DND-41 (cell line): ENCODE measurements around the gene ADARB2.

ENCODE experiments used
- ATAC-seq: fragments of 200-7000 bp; cut with Tn5 transposase; 3 replicates; pipeline ENCODE4 v1.9.1; 2021; ENCODE audit warnings: low read depth; ENCODE audit not compliant: insufficient read depth
- DNase-seq: peaks from one replicate; pipeline ENCODE4 v3.0.0-alpha.2; 2020
- H2AFZ ChIP-seq: 2 replicates; pipeline ENCODE4 v1.6.0; 2012; ENCODE audit warnings: low read depth, low read length
- H3K27ac ChIP-seq: 2 replicates; pipeline ENCODE4 v1.5.1; 2012; ENCODE audit warnings: low read length, inconsistent platforms
- H3K27me3 ChIP-seq: fragments of 200-600 bp; sonication (generic); 2 replicates; pipeline ENCODE4 v1.6.0; 2012; ENCODE audit warnings: low read length, mild to moderate bottlenecking, inconsistent platforms; ENCODE audit not compliant: insufficient read depth, poor library complexity
- H3K36me3 ChIP-seq: 2 replicates; pipeline ENCODE4 v1.5.1; 2012; ENCODE audit warnings: low read length, inconsistent platforms; ENCODE audit not compliant: insufficient read depth
- H3K4me1 ChIP-seq: 2 replicates; pipeline ENCODE4 v1.5.1; 2012; ENCODE audit warnings: mild to moderate bottlenecking, low read length; ENCODE audit not compliant: insufficient read depth
- H3K4me2 ChIP-seq: 2 replicates; pipeline ENCODE4 v1.6.0; 2012; ENCODE audit warnings: mild to moderate bottlenecking, moderate library complexity, low read length, inconsistent platforms; ENCODE audit not compliant: insufficient read depth
- H3K4me3 ChIP-seq, 2 experiments: fragments of 200-600 bp in 1 of 2; shearing (Covaris generic) in 1 of 2; 2 replicates each; pipeline ENCODE4 v1.5.1; 2012 to 2016; ENCODE audit warnings: inconsistent platforms in 2 of 2, low read length in 2 of 2, mild to moderate bottlenecking in 2 of 2, low read depth in 1 of 2, moderate library complexity in 1 of 2
- H3K79me2 ChIP-seq: 2 replicates; pipeline ENCODE4 v1.6.0; 2012; ENCODE audit warnings: low read length, inconsistent platforms; ENCODE audit not compliant: insufficient read depth
- H3K9ac ChIP-seq: 2 replicates; pipeline ENCODE4 v1.6.0; 2012; ENCODE audit warnings: low read depth, mild to moderate bottlenecking, inconsistent platforms, low read length, moderate library complexity
- H3K9me3 ChIP-seq: 2 replicates; pipeline ENCODE4 v1.5.1; 2012; ENCODE audit warnings: low read length, moderate library complexity, mild to moderate bottlenecking, inconsistent platforms; ENCODE audit not compliant: insufficient read depth, severe bottlenecking
- H4K20me1 ChIP-seq: 2 replicates; pipeline ENCODE4 v1.6.0; 2012; ENCODE audit warnings: low read length; ENCODE audit not compliant: insufficient read depth
- CTCF ChIP-seq: IDR thresholded peaks from 2 replicates; pipeline ENCODE4 v1.5.1; 2012; ENCODE audit warnings: borderline replicate concordance, low read length, moderate library complexity, mild to moderate bottlenecking; ENCODE audit not compliant: poor library complexity, severe bottlenecking; ENCODE audit errors: extremely low read depth
- EZH2 ChIP-seq: IDR thresholded peaks from 3 replicates; pipeline ENCODE4 v1.6.1; 2012; ENCODE audit warnings: borderline replicate concordance, low read depth, mild to moderate bottlenecking, moderate library complexity, low read length, inconsistent platforms; ENCODE audit not compliant: severe bottlenecking

ADARB2 gene

GRCh38 chr10:1205450-1206030 is 531.8 kb downstream of the ADARB2 start:
- H2AFZ ChIP-seq, result no peak overlapping the region
- no peak for DNase-seq
- no peaks in the 10 kb centered on the region for H4K20me1 ChIP-seq
- no peak overlapping the region for H3K27ac ChIP-seq
- no peak overlapping the region for H3K4me2 ChIP-seq
- H3K9me3 ChIP-seq, result no peaks in the 10 kb centered on the region
- H3K79me2 ChIP-seq, result no peaks in the 10 kb centered on the region
- no peaks in the 10 kb centered on the region for H3K36me3 ChIP-seq
- TF ChIP-seq CTCF (no peak), EZH2 (no peak)
- H3K4me3 ChIP-seq, result no peak overlapping the region
- ATAC-seq, result no peak
- no peaks in the 10 kb centered on the region for H3K27me3 ChIP-seq
- H3K4me1 ChIP-seq, result no peaks in the 10 kb centered on the region
- no peak overlapping the region for H3K9ac ChIP-seq

GRCh38 chr10:1204434-1205326 is 532.6 kb downstream of the ADARB2 start:
- Histone ChIP-seq H3K4me3 (no peak overlapping the region), H3K4me2 (no peak overlapping the region), H4K20me1 (no peaks in the 10 kb centered on the region), H3K27ac (no peak overlapping the region), H3K4me1 (no peaks in the 10 kb centered on the region), H2AFZ (no peak overlapping the region), H3K9ac (no peak overlapping the region), H3K27me3 (no peaks in the 10 kb centered on the region), H3K79me2 (no peaks in the 10 kb centered on the region), H3K9me3 (no peaks in the 10 kb centered on the region), H3K36me3 (no peaks in the 10 kb centered on the region)
- DNase-seq (no peak), ATAC-seq (no peak)
- no peak for TF ChIP-seq EZH2
- TF ChIP-seq CTCF, result no peak

GRCh38 chr10:1203704-1204103 is 533.6 kb downstream of the ADARB2 start:
- H3K9me3 ChIP-seq, result no peaks in the 10 kb centered on the region
- ATAC-seq (no peak), DNase-seq (no peak)
- no peak overlapping the region for H3K4me3 ChIP-seq
- H4K20me1 ChIP-seq, result no peaks in the 10 kb centered on the region
- no peak overlapping the region for H3K27ac ChIP-seq
- H3K79me2 ChIP-seq, result no peaks in the 10 kb centered on the region
- H3K36me3 ChIP-seq, result no peaks in the 10 kb centered on the region
- H2AFZ ChIP-seq, result no peak overlapping the region
- H3K27me3 ChIP-seq, result no peaks in the 10 kb centered on the region
- TF ChIP-seq EZH2 (no peak), CTCF (no peak)
- H3K9ac ChIP-seq, result no peak overlapping the region
- H3K4me1 ChIP-seq, result no peaks in the 10 kb centered on the region
- no peak overlapping the region for H3K4me2 ChIP-seq
